ENCODE data around the gene SORCS1. TPM values are rescaled to one million over a fixed set of nuclear protein-coding genes. Genes with fewer than 3 reads are reported as not detected.

Gene SORCS1
- total and polyA plus RNA-seq, 2 of the 8 experiments (the other 6 are each of a cell fraction or from before 2014, with no cell fraction given), result 4.1 to 4.6 TPM

DNA sequence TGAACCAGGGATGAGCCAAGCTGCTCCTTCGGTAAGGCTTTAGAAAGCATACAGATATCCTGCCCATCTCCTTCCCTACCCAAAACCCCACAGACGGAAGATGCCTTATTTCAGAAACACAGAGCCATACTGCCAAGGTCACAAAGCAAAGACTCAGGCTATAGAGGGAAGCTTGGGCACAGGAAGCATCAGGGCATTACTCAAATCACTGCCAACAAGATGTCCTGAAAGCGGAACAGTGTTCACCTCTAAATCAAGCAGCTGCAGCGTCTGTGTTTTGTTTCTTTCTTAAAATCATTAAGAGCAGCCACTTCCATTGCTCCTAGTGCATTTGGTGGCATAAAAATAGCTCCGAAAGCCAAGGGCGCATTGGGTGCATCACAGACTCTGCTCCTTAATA lies 307.3 kb downstream of the SORCS1 start:
- no peak for DNase-seq (ENCODE audit: low read depth in 1 of 2, low spot score in 2 of 2)
- Histone ChIP-seq H3K4me3 (ENCODE audit: extremely low read depth in 1 of 4, insufficient read depth in 2 of 4, low read depth in 3 of 4, low read length in 4 of 4) (no peak overlapping the region), H3K9me3 (ENCODE audit: insufficient read depth in 2 of 2, low read depth in 1 of 2, low read length in 1 of 2) (no peaks in the 10 kb centered on the region), H2BK120ac (replicated peaks; ENCODE audit: low read depth, low read length) (no peak overlapping the region), H3K27ac (ENCODE audit: low read depth, low read length) (no peak overlapping the region), H3K9ac (replicated peaks in 1 of 4; ENCODE audit: extremely low read depth in 1 of 4, low read depth in 3 of 4, low read length in 3 of 4) (no peak overlapping the region), H2AFZ (ENCODE audit: low read length) (no peak overlapping the region), H3K56ac (replicated peaks; ENCODE audit: insufficient read length, low read depth, low read length) (no peak overlapping the region), H3K4me2 (ENCODE audit: insufficient read depth in 1 of 2, low read depth in 2 of 2, low read length in 2 of 2) (no peak overlapping the region), H3K79me2 (ENCODE audit: control insufficient read depth in 1 of 2, insufficient read depth in 2 of 2, low read length in 2 of 2) (no peaks in the 10 kb centered on the region), H2BK20ac (ENCODE audit: low read length) (no peak overlapping the region), H3K4me1 (replicated peaks in 1 of 4; ENCODE audit: control insufficient read depth in 3 of 4, insufficient read depth in 4 of 4, low read length in 3 of 4) (no peaks in the 10 kb centered on the region; a peak in 1 of 7 replicates), H3K18ac (ENCODE audit: extremely low read depth, low read length) (no peak overlapping the region), H3K23ac (ENCODE audit: insufficient read length) (no peak overlapping the region), H3K14ac (ENCODE audit: insufficient read length) (no peak overlapping the region), H3K23me2 (ENCODE audit: low read depth, low read length) (no peaks in the 10 kb centered on the region), H4K5ac (ENCODE audit: insufficient read length, low read depth, low read length) (no peak overlapping the region), H3K36me3 (ENCODE audit: control insufficient read depth in 2 of 4, insufficient read depth in 4 of 4, low read length in 3 of 4) (no peaks in the 10 kb centered on the region), H4K91ac (replicated peaks; ENCODE audit: insufficient read length, low read length) (no peak overlapping the region), H4K8ac (ENCODE audit: extremely low read depth, insufficient read depth, low read length) (no peak overlapping the region), H3K27me3 (replicated peaks in 1 of 4; ENCODE audit: control insufficient read depth in 3 of 4, extremely low read depth in 1 of 4, insufficient read depth in 3 of 4, low read length in 3 of 4) (no peaks in the 10 kb centered on the region), H4K20me1 (replicated peaks in 1 of 2; ENCODE audit: control insufficient read depth in 1 of 2, insufficient read depth in 2 of 2, low read length in 2 of 2) (no peaks in the 10 kb centered on the region), H2BK5ac (ENCODE audit: low read depth, low read length) (no peak overlapping the region), H2BK12ac (ENCODE audit: low read depth, low read length) (no peak overlapping the region), H2BK15ac (ENCODE audit: low read length) (no peak overlapping the region), H3K79me1 (ENCODE audit: low read depth, low read length) (no peaks in the 10 kb centered on the region), H2AK5ac (ENCODE audit: low read depth, low read length) (no peak overlapping the region), H3K4ac (replicated peaks; ENCODE audit: insufficient read length, low read depth, low read length) (no peak overlapping the region)
- FAIRE-seq, result no peak
- ChIA-PET POLR2A (ENCODE audit: partially characterized antibody) (no interaction called here), CTCF (ENCODE audit: partially characterized antibody) (interaction anchor here (1.1 to 2.6 kb wide), 2 partner anchors 8 to 145 kb away, joined by 4 to 8 read pairs; no protein-coding TSS in a partner anchor)
- WGBS, 2 experiments (ENCODE audit: extremely low coverage in 1 of 2, insufficient coverage in 1 of 2, insufficient read length in 1 of 2, insufficient replicate concordance in 2 of 2, low coverage in 1 of 2, low lambda C conversion rate in 2 of 2, missing lambda C conversion rate in 1 of 2), result 93% methylated on average over 6 of the region's 6 CpGs; no CpG with 5 or more reads in 1 of the 2 experiments
- no peak for TF ChIP-seq CREB1 (IDR thresholded peaks at IDR 0.05)
- no peak for TF ChIP-seq EZH2 (IDR thresholded peaks at IDR 0.05; ENCODE audit: low read depth, low read length, severe bottlenecking)
- no peak for TF ChIP-seq TAF7 (optimal IDR thresholded peaks at IDR 0.05; ENCODE audit: borderline replicate concordance, low read depth, low read length)
- no peak for TF ChIP-seq GTF2F1 (IDR thresholded peaks at IDR 0.05; ENCODE audit: borderline replicate concordance, low read depth, low read length)
- TF ChIP-seq CTBP2 (IDR thresholded peaks at IDR 0.05; ENCODE audit: borderline replicate concordance, insufficient read depth, insufficient read length, low read length), result no peak
- no peak for TF ChIP-seq RNF2 (IDR thresholded peaks at IDR 0.05; ENCODE audit: borderline replicate concordance, low read depth, low read length, missing control alignments, poor library complexity, severe bottlenecking)
